Esophagus mucosa (tissue), 1 donor: Measurements from ENCODE around the gene PGM2. TPM values are rescaled to one million over a fixed set of nuclear protein-coding genes. Genes with fewer than 3 reads are reported as not detected.

ENCODE experiments used
- ATAC-seq: fragments of 200-7000 bp; cut with Tn5 transposase; one replicate; pipeline ENCODE4 v1.9.1; 2020
- total RNA-seq: library from RNA; stranded (reverse); gene quantifications from one replicate; pipeline ENCODE4 v1.2.4, GENCODE V29; 2023
- donor health status: DM: yes; HTN: yes; CAD: no.

PGM2 gene
- total RNA-seq, 1 donor from 2014 or later: 114 TPM

DNA sequence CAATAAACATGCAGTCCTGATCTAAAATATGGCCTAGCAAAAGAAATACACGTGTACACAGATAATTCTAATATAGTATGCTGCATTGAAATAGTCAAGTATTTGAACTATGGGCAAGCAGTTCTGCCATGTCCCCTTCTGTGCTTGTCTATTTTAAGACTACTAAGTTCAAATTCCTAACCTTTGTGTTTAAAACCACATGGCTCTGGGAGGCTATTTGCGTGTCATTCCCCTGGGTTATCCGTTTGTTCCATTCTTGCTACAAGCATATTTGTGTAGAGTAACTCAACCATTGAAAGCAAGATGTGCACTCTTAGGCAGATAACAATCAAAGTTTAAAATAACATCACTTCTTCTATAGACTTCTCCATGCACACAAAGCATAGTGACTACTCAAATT is 39.0 kb downstream of the PGM2 start:
- no peak for ATAC-seq

DNA sequence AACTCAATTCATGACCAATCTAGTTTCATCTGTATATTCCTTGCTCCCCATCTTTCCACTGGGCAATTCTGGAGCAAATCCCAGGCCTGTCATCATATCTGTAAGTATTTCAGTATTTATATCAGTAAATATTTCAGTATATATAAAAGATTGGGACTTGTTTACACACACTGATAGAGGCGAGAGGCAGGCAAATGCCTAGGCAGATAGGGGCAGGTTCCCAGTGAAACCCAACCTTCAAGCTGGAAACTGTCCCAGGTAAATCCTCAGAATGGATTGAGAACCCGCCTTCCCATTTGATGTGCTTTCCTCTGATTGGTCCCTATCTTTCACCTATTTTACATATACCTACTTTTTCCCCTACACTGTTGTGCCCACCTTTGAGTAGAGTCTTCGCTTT is 40.6 kb downstream of the PGM2 start:
- no peak for ATAC-seq

DNA sequence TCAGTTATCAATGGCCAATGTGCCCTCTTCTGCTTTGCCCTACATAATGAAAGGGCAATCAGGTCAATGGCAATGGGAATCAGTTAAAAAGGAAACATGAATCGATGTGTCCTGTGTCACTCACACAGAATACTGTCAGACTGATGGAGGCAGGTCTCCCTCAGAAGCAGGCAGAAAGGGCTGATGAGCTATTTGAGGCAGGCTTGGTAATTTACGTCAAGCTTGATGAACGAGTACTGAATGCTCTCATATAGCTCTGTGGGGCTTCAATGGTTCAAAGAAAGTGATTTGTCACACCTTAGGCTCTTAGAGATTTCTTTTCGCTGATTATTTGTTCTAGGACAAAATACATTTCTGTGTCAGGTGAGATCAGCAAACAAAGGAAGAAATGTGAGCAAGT is 41.8 kb downstream of the PGM2 start:
- ATAC-seq: no peak

DNA sequence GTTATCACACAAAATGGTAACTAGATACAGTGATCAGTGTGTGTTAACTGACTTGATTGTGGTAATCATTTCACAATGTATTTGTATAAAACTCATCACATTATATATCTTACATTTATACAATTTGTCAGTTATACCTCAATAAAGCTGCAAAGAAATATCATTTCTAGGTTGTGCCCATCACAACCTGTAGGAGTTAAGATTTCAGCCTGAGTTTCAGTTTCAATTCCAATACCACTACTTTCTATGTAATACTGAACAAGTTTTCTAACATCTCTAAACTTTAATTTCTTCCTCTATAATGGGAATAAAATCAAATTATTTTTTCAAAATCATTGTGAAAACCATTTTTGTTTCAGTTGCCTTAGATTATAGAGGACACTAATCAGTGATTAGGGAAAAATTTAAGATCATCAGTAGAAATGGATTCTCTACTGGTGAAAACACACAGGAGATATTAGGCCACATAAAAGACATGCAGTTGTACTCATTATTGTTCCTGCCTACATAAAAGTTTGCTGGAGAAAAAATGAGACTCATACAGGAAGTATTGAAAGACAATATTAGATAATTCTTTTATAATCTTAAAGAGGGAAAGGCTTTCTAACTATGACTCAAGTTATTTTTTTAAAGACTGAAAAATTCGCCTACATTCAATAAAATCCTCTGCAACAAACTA is 46.0 kb downstream of the PGM2 start:
- no peak for ATAC-seq

DNA sequence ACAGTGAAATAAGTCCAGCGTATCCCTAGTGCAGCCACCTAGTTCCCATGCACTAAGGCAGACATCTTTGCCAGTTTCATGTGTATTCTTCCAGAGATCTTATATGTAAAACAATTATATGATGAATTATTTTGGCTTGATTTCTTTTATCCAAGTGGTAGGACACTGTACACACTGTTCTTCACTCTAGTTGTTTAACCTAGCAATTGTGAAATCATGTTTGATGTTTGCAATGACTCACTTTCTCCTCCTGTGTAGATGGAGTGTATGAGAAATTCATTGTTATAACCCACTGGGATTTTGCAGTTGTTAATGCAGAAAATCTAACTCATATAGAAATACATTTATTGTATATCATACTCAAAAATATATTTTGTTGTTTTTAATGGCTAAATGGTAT is 46.9 kb downstream of the PGM2 start:
- peak; percentile 95 for ATAC-seq

DNA sequence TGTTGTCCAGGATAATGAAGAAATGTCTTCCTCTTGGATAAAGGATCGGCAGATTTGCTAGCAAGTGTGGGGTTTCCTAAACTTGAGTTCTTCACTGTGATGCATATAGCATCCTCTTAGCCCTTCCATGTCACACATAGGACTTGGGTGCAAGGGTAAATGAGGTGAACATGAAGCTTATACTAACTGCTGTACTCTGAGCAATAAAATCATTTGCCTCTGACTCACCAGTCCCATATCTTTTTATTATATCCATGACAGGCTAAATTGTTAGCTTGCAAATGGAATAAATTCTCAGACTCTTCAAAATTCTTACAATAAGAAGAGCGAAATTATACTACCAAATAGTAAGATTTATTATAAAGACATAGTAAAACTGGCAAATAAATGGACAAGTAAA is 49.7 kb downstream of the PGM2 start:
- no peak for ATAC-seq

DNA sequence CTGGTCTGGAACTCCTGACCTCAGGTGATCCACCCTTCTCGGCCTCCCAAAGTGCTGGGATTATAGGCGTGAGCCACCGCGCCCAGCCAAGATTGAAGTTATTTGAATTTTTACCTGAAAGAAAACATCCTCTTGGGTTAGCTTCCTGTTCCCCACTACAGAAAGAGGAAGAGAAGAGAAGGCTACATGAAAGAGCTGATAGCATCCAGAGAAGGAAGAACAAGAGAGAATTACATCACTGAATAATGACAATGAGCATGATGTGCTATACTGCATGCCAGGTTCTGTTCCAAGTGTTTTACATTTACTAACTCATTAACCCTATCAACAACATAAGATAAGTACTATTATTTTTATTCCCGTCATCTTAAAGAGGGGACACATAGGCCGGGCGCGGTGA is 52.9 kb downstream of the PGM2 start:
- no peak for ATAC-seq

DNA sequence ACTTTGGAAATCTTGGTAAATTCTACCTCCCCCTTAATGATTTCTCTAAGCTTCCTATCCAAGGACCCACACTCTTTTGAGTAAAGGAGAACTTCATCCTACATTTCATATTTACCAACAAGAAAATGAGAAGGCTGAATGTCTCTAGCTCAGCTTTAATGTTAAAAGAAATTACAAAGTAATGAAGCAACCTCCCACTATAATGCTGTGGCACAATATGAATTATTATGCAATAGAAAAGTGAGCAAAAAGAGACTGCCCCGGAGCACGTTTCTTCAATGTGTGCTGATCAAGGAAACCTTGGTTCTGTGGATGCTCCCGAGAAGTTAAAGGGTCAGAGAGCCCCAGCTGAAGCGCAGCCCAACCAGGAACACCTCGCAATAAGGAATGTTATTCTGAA is 55.3 kb downstream of the PGM2 start:
- no peak for ATAC-seq

DNA sequence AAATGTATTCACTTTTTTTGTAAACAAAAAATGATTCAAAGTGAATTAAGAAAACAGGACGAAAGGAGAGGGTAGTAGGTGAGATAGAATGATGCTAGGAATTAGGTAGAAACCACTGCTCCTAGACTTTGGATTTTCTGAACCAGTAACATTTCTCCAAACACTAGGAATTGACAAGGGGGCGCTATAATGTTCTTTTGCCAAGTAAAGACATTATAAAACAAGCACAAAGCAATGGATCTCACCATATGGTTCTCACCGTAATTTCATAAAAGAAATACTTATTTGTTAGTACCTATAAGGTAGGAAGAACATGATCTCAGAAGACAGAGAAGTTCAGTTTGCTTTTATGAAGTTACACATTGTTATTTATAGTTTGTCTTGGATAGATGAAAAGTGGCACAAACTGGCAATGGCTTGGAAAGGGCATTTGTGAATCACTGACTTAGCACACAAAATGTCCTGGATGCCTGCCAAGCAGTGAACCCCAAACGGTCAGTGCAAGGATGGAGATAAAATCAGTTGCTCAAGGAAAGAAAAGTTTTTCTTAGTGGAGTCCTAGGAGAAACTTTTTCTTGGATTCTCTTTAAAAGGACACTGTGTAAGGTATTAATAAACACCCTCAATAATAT is 56.3 kb downstream of the PGM2 start:
- no peak for ATAC-seq

DNA sequence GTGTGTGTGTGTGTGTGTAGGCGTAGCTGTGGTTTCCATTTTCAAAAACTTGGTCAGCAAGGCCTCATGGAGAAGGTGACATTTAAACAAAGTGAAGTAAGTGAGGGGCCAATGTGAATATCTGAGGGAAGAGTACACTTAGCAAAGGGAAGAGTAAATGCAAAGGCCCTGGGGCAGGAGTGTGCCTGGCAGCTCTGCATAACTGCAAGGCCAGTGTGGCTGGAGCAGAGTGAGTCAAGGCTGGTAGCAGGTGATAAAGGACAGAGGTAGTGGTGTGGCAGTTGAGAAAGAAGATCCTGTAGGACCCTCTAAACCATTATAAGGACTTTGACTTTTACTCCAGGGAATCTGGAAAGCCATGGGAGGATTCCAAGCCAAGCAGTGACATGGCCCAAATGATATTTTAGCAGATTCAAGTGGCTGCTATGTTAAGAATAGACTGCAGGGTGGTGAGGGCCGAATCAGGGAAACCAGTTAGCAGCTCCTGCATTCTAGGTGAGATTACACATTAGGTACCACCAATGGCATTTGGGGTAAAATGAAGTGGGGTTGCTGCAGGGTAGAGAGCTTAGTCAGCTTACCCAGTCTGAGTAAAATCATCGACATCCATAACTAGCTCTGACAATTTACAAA is 58.5 kb downstream of the PGM2 start:
- ATAC-seq: no peak

DNA sequence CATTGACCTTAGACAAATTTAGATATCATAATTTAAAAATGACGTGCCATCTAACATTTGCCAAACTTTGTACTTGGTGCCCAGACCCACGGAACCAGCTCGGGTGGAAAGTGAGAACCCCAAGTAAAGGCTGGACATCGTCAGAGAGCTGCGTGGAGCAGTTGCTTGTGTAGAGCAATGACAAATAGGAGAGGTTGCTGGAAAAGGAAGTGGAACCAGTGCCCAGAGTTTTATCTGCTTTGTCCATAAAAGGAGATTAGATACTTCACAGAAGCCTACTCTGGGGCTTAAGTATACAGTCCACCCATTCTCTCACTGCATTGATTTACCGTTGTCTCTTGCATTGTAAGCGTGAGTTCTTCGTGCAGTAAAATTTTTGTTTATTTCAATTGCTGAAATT is 59.0 kb downstream of the PGM2 start:
- no peak for ATAC-seq

DNA sequence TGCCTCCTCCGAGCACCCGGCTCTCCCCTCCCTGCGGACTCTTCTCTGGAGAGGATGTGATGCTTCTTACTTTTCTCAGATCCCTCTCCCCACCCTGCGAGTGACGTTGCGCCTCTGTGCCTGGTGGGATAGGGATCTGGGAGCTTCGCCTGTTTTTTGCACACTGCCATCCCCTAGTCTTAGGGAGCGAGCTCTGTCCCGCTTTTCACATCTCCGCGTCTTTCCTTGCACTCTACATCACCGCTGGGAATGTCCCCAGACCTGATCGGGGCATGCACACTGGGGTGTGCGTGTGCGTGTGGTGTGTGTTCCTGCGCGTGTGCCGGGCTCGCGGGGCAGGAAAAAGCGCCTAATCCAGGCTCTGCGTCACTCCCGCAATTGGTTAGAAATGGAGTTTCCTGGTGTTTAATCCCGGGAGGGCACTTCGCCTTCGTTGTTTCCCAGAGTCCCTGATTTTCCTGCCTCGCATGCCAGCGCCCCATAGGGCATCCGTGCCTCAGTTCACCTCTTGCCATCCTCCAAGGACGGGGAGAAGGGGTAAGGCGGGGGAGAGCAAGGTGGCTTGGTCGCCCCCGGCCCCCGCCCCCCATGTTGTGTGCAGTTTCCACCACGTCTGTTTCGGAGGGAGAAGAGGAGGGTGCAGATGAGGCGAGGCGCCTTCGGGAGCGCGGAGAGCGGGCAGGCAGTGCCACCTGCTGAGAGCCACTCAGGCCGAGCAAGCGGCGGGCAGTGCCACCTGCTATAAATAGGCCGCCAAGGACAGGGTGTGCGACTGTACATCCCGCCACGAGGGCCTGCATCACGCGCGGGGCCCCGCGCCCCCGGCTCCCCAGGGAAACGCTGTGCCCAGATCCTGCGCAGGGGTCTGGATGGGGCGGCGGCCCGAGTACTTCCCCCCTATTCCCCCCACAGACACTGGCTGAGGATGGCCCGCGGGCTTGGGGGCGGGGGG is 63.6 kb downstream of the PGM2 start:
- ATAC-seq: peak; percentile 69

DNA sequence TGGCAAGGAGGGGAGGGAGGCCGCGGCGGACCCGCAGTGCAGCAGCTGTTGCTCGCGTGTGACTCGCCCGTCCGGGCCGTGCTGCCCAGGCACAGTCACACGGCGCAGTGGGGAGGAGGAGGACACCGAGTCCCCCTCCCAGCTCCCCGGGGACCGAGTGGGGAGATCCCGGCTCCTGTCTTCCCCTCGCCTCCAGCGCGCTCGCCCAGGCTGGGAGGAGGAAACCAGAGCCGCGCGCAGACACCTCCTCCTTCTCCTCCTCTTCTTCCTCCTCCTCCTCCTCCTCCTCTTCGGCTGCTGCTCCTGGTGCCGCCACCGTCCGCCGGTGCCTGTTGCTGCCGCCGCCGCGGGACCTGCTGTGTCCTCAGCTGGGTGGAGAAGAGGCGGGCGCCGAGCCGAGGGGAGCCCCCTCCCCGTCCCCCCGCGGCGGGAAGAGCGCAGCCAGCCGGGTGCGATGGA is 64.3 kb downstream of the PGM2 start, which contains the start of gene TBC1D1:
TBC1D1 (plus strand) TSS at position 284 of the 459 bp plus-strand sequence. CDS start 11,012 bp downstream, outside the sequence.
- ATAC-seq: peak; percentile 58

DNA sequence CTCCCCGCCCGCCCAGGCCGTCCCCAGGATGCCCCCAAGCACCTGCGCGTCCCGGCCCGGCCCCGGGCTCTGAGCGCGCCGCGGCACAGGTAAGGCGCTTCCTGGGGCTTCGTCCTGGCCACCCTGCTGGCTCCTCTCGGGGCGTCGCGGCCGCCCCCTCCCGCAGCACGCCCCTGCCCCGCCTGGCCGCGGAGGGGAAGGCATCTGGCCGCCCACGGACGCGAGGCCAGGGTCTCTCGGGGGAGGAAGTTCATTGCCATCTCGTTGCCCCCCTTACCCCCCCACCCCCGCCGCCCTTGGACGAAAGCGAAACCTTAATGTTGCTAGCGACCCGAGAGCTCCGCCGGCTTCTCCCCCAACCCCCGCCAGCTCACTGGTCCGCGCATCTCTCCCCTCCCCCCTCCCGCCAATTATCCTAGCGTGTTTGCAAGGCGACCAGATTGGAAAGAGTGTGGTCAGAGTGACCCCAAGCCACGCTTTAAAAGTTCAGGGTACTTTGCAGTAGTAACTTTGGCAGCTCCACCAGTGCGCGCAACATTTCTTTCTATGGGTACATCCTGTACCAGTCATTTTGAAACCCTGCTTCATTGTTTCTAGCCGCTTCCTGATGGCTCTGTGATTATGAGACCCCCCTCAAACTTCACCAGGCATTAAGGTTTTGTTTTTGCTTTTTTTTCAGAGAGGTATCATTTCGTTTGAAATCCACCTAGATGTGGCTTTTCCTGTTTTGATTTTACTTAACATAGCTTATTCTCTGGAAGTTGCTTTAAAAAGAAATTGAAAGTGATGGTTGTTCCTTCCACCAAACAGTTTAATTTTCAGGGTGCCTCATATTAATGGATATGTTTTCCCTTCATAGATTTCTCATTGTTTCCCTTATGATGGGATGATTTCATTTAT is 65.0 kb downstream of the PGM2 start:
- ATAC-seq: peak; percentile 52

DNA sequence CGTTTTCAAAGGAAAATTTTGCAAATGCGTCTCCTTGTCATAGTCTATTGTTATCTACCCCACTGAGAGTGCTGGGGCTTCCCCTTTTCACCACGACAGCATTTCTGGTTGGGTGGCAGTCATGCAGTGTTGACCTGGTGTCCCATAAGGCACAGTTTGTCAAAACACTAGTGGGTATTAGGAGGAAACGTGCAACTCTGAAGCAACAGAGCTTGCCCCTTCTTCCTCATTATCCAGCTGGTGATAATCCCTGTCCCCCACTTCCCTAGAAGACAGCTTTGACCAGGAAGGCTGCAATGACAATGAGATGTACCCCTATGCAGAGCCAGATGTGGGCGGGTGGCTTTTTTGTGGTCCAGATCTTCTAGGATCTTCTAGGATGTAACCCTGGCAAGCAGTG is 66.2 kb downstream of the PGM2 start:
- no peak for ATAC-seq

DNA sequence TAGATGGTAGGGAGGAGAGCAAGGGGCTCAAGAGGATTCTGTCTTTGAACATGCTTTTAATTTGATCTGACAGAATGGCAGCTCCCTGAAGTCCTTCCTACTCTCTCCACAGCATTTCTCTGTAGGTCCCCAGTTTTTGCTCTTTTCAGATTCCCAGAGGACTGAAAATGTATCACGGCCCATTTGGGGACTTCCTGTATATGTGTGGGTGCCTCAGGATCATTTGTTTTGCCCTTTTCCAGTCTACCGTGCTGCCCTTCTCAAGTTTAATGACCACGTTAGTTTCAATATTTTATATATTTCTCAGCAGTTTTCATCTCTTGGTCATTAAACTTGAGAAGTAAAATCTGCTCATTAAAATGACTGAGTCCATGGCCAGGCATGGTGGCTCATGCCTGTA is 66.7 kb downstream of the PGM2 start:
- ATAC-seq: no peak

DNA sequence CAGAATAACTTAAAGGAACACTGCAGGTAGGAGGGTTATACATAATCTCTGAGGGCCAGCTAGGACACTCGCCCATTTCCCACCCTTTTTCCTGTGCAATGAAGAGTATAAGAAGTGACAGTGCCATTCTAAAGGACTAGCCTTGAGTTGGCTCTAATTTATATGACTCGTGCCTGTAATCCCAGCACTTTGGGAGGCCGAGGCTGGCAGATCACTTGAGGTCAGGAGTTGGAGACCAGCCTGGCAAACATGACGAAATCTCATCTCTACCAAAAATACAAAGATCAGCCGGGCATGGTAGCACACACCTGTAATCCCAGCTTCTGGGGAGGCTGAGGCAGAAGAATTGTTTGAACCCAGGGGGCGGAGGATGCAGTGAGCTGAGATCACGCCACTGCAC is 68.8 kb downstream of the PGM2 start:
- ATAC-seq: no peak

DNA sequence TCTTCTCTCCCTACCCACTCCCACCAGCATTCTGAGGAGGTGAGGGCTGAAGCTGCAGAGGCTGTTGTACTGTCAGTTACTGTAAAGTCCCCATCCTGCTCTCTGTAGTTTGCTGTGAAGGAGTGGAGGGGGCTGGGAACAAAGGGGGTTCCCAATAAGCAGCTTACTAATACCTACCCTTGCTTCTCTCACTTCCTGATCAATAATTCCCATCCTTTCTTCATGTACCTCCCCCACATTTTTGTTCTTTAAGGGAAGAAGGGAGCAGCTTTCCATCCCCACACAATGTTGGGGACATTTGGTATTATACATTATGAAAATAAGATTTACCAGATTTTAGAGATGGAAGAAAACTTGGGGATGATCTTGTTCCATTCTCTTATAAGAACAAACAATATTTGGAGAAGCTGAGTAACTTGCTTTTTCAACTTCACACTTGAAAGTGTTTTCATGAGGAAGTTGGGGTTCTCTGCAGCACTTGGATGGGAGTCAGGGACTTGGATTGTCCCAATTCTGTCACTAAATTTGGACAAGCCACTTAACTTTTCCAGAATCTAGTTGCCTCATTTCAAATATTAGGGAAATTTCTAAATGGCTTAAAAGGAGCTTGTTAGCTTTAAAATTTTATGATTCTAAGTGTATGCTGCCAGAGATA is 69.8 kb downstream of the PGM2 start:
- no peak for ATAC-seq

DNA sequence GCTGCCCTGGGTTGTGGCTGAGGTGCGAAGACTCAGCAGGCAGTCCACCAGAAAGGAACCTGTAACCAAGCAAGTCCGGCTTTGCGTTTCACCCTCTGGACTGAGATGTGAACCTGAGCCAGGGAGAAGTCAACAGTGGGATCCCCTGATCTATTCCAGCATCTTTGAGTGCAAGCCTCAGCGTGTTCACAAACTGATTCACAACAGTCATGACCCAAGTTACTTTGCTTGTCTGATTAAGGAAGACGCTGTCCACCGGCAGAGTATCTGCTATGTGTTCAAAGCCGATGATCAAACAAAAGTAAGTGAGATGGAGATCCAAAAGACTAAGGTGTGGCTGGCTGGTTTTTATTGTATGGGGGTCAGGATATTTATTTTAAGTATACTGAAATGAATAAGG is 75.7 kb downstream of the PGM2 start:
- no peak for ATAC-seq

DNA sequence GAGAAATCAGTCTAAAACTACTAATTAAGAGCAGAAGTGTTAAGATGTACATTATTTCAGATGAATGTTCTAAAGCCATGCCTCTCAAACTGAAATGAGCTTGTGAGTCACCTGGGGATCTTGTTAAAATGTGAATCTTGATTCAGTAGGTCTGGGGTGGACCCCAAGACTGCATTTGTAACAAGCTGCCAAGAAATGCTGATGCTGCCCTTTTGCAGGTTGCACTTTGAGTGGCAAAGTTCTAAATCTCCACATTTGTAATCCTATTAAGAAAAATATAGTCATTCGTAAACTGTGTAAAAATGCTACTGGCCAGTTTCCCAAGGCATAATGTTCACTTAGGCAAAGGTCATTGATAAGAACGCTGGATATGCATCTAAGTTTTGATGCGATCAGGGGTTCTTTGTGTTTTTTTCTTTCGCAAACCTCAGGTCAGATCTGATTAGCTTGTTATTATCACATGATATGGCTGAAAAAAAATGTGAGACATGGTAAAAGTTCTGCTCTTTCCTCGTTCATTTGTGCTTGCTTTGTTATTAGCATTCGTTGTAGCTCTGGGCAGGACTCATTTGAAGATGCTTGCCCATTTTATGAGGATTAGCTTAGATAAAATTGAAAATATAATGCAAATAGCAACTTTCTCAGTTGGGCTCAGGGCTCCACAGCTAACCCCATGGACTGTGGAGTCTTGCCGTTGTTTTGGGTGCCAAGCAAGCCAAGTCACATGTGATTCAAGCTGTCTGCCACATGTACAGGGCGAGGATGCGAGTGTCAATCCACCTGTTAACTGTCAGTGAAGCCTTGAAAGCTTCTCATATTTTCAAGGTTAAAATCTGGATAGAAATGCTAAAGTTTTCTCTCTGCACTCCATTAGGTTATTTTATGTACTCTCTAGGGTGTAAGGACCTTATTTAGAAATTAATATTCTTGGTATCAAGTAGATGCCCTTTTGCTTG is 76.5 kb downstream of the PGM2 start:
- no peak for ATAC-seq
